Tibial nerve (tissue), 4 donors: ENCODE measurements around the gene FOXF2. TPM values are rescaled to one million over a fixed set of nuclear protein-coding genes. Genes with fewer than 3 reads are reported as not detected.
A peak's percentile ranks its signal among the peaks of the same experiment; 100 is the strongest.

Source experiments
- DNase-seq, 2 donors: peaks; one replicate each; pipeline ENCODE4 v3.0.0-alpha.2; 2019; ENCODE audit warnings: low spot score in 2 of 2
- H3K27ac ChIP-seq, 4 donors: fragments of 200-600 bp; sonication (generic) in 3 of 4; one replicate each; pipeline ENCODE4 v1.5.1; 2017 to 2019; ENCODE audit warnings: mild to moderate bottlenecking in 1 of 4
- H3K27me3 ChIP-seq, 2 donors: fragments of 200-600 bp; sonication (generic) in 1 of 2; one replicate each; pipeline versions ENCODE4 v1.5.1 to v1.6.0; 2017 to 2019
- H3K36me3 ChIP-seq, 3 donors: fragments of 200-600 bp; sonication (generic); one replicate each; pipeline ENCODE4 v1.5.1; 2018 to 2019
- H3K4me1 ChIP-seq, 4 donors: fragments of 200-600 bp; sonication (generic) in 3 of 4; one replicate each; pipeline ENCODE4 v1.5.1; 2017 to 2019
- H3K4me3 ChIP-seq, 4 donors: fragments of 200-600 bp; sonication (generic) in 3 of 4; one replicate each; pipeline ENCODE4 v1.5.1; 2017 to 2019; ENCODE audit warnings: mild to moderate bottlenecking in 1 of 4, moderate library complexity in 1 of 4
- H3K9me3 ChIP-seq, 4 donors: fragments of 200-600 bp; sonication (generic) in 3 of 4; one replicate each; pipeline ENCODE4 v1.5.1; 2017 to 2019
- CTCF ChIP-seq, 5 experiments: fragments of 200-600 bp in 3 of 5; fragments of 450-650 bp in 2 of 5; sonication (generic) in 3 of 5; IDR thresholded peaks; one replicate each; pipeline ENCODE4 v1.5.1; 2016 to 2019; ENCODE audit warnings: antibody characterized with exemption in 5 of 5, mild to moderate bottlenecking in 3 of 5, moderate library complexity in 2 of 5
- EP300 ChIP-seq, 2 donors: sonication (generic); formaldehyde crosslinking; IDR thresholded peaks; one replicate each; pipeline ENCODE4 v1.6.1; 2017; ENCODE audit warnings: antibody characterized with exemption in 2 of 2, mild to moderate bottlenecking in 1 of 2
- POLR2A ChIP-seq, 2 donors: fragments of 450-650 bp; IDR thresholded peaks; one replicate each; pipeline ENCODE4 v1.6.1; 2017; ENCODE audit warnings: antibody characterized with exemption in 2 of 2, mild to moderate bottlenecking in 2 of 2, moderate library complexity in 2 of 2
- WGBS, 2 donors: methylation state at CpG; one replicate each; pipeline ENCODE4 v1.1.5; 2018; 5-methylcytosine and 5-hydroxymethylcytosine counted together
- total RNA-seq, 4 donors: library from RNA; depleted of rRNA; stranded (reverse); fragments of >200 nt; gene quantifications; one replicate each; pipeline ENCODE4 v1.1.0, GENCODE V29; 2016

The FOXF2 gene
- total RNA-seq, 4 donors from 2014 or later = 0.21 to 2.4 (median 0.71) TPM

DNA sequence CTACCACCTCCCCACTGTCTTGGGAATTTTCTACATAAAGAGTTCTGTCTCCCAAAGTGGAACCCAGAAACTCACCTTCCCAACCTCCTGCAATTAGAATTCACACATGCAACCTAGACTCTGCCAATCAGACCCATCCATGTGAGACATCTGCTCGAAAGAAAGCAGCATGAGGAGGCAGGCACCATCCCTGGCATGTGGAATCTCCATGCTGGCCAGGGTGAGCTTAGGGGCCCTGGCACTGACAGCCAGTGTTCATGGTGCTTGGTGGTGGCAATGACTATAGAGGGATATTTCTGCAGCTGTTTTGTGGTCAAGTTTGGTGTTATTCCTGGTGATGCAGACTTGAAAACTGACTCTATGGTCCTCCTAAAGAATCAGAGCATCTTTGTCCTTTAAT, 17.4 kb upstream of the FOXF2 start:
- no peaks in the 10 kb centered on the region for H3K4me1 ChIP-seq
- 73 to 75% methylated on average over 1 of the region's 1 CpG for WGBS, 2 donors
- no peak overlapping the region for H3K4me3 ChIP-seq
- peaks cover 0 to 48% of the 10 kb centered on the region in 2 donors for H3K27me3 ChIP-seq
- no peaks in the 10 kb centered on the region for H3K36me3 ChIP-seq
- no peak for DNase-seq
- H3K27ac ChIP-seq = no peak overlapping the region
- peaks cover 0 to 37% (median 5%) of the 10 kb centered on the region in 4 donors for H3K9me3 ChIP-seq
- TF ChIP-seq POLR2A (IDR thresholded peaks at IDR 0.05) = no peak
- TF ChIP-seq CTCF (IDR thresholded peaks at IDR 0.05) = no peak
- no peak for TF ChIP-seq EP300 (IDR thresholded peaks at IDR 0.05)

GRCh38 chr6:1372690-1373089, 16.7 kb upstream of the FOXF2 start:
- 88 to 96% methylated on average over 1 of the region's 1 CpG for WGBS, 2 donors
- H3K4me3 ChIP-seq = no peak overlapping the region
- no peak for DNase-seq
- peaks cover 0 to 37% (median 5%) of the 10 kb centered on the region in 4 donors for H3K9me3 ChIP-seq
- H3K36me3 ChIP-seq = no peaks in the 10 kb centered on the region
- H3K4me1 ChIP-seq = peaks cover 0 to 3% (median 0%) of the 10 kb centered on the region in 4 donors
- H3K27ac ChIP-seq = no peak overlapping the region
- TF ChIP-seq POLR2A (IDR thresholded peaks at IDR 0.05) (no peak), EP300 (IDR thresholded peaks at IDR 0.05) (no peak), CTCF (IDR thresholded peaks at IDR 0.05) (no peak)
- H3K27me3 ChIP-seq = peaks cover 0 to 55% of the 10 kb centered on the region in 2 donors

DNA sequence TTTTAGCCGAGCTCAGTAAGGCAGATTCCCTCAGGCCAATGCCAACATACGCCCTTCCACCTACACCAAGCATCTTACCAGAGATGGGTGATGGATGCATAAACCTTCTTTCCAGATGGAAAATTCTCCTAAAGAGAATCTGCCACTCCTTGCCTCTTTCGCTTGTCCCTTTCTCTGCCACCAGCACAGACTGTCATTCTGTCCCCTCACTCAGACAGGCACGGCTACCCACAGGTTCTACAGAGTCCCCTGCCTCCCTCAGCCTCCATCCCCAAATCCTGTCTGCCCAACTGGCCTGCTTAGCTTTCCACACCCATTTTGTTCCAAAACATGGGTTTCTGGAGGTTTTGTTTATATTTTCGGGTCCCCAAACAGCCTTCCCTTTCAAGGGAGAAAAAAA, 12.7 kb upstream of the FOXF2 start:
- WGBS, 2 donors = 51 to 63% methylated on average over 5 of the region's 5 CpGs
- peaks cover 0 to 42% (median 14%) of the 10 kb centered on the region in 4 donors for H3K4me1 ChIP-seq
- peaks cover 4 to 83% of the 10 kb centered on the region in 2 donors for H3K27me3 ChIP-seq
- no peaks in the 10 kb centered on the region for H3K36me3 ChIP-seq
- H3K9me3 ChIP-seq = peaks cover 0 to 19% (median 3%) of the 10 kb centered on the region in 4 donors
- no peak overlapping the region for H3K4me3 ChIP-seq
- no peak for DNase-seq
- H3K27ac ChIP-seq = no peak overlapping the region
- TF ChIP-seq CTCF (IDR thresholded peaks at IDR 0.05) (no peak), POLR2A (IDR thresholded peaks at IDR 0.05) (no peak), EP300 (IDR thresholded peaks at IDR 0.05) (no peak)

GRCh38 chr6:1377526-1377925, 11.8 kb upstream of the FOXF2 start:
- no peaks in the 10 kb centered on the region for H3K36me3 ChIP-seq
- peaks cover 4 to 86% of the 10 kb centered on the region in 2 donors for H3K27me3 ChIP-seq
- DNase-seq = no peak
- H3K4me1 ChIP-seq = peaks cover 0 to 50% (median 16%) of the 10 kb centered on the region in 4 donors
- peaks cover 0 to 11% (median 0%) of the 10 kb centered on the region in 4 donors for H3K9me3 ChIP-seq
- no peak overlapping the region for H3K27ac ChIP-seq
- no peak for TF ChIP-seq EP300 (IDR thresholded peaks at IDR 0.05)
- no peak for TF ChIP-seq POLR2A (IDR thresholded peaks at IDR 0.05)
- no peak for TF ChIP-seq CTCF (IDR thresholded peaks at IDR 0.05)
- WGBS, 2 donors = 26 to 31% methylated on average over 11 of the region's 11 CpGs
- no peak overlapping the region for H3K4me3 ChIP-seq

DNA sequence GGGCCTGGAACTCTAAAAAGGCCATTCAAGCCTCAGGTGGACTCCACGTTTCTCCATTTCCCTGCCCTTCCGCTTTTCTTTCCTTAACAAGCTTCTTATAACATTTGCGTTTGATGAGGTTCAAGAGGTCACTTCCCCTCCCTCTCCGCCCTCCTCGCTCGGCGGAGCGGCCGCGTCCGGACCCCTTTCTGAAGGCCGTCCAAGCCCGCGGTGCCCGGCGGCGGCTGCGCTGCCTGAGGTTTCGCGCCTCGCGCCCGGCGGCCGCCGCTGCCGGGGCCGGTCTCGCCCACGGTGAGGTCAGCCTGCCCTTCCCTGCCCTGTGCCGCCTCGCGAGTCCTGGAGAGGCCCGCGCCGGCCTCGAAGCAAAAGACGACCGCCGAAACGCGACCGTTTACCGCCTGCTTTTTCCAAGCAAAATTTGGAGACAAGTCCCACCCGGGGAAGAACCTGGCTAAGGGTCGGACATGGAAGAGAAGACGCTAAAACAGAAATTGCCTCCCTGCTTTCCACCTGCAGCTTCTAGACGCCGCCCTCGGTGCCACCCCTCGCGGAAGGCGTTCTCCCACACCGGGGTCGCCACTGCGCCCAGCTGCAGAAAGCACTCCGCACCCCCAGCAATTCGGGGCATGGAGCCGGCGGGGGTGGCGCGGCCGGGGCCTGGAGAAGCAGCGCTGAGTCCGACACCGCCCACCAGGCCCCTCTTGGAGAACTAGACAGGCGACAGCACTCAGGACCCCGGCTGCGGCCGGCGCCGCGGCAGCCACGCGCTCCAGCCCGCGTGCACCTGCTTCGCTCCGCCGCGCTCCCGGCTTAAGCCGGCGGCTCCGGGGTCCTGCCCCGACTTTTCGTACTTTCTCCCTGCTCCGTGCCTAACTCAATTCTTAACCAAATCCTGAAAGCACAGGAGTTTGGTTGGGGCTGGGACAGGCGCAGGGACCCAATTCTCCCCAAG, 11.0 kb upstream of the FOXF2 start:
- Histone ChIP-seq H3K36me3 (no peaks in the 10 kb centered on the region), H3K4me1 (peaks cover 0 to 59% (median 18%) of the 10 kb centered on the region in 4 donors), H3K27ac (no peak overlapping the region), H3K27me3 (peaks cover 4 to 95% of the 10 kb centered on the region in 2 donors), H3K4me3 (peak overlapping the region in 2 of 4 donors; percentile 9 to 10), H3K9me3 (peaks cover 0 to 3% (median 0%) of the 10 kb centered on the region in 4 donors)
- TF ChIP-seq CTCF (IDR thresholded peaks at IDR 0.05) (no peak), EP300 (IDR thresholded peaks at IDR 0.05) (no peak), POLR2A (IDR thresholded peaks at IDR 0.05) (no peak)
- no peak for DNase-seq
- 3 to 7% methylated on average over 68 to 76 of the region's 89 CpGs for WGBS, 2 donors
